GM23248 (cell line): Measurements from ENCODE around the gene KCNJ13. TPM values are rescaled to one million over a fixed set of nuclear protein-coding genes. Genes with fewer than 3 reads are reported as not detected.
"Not testable (repeated sequence)": the region's sequence is repeated elsewhere in the genome, so short reads cannot be mapped to it uniquely, and the experiment has no call there.

Experiments
- DNase-seq: peaks from one replicate; pipeline ENCODE4 v3.0.0-alpha.2; 2015
- H2AFZ ChIP-seq: fragments of 200-600 bp; sonication (generic); 2 replicates; pipeline ENCODE4 v1.6.1; 2016; ENCODE audit warnings: antibody characterized with exemption
- H3F3A ChIP-seq: fragments of 200-600 bp; sonication (generic); 2 replicates; pipeline ENCODE4 v1.6.1; 2016; ENCODE audit warnings: mild to moderate bottlenecking, antibody characterized with exemption, mixed run types; ENCODE audit not compliant: insufficient read depth
- H3K27ac ChIP-seq: fragments of 200-600 bp; sonication (generic); 2 replicates; pipeline ENCODE4 v1.5.1; 2016; ENCODE audit warnings: mild to moderate bottlenecking
- H3K27me3 ChIP-seq: fragments of 200-600 bp; sonication (generic); replicated peaks from 2 replicates; pipeline ENCODE4 v1.6.1; 2016; ENCODE audit warnings: mild to moderate bottlenecking; ENCODE audit not compliant: insufficient read depth
- H3K36me3 ChIP-seq: fragments of 200-600 bp; sonication (generic); 2 replicates; pipeline ENCODE4 v1.6.1; 2016; ENCODE audit warnings: low read depth, mild to moderate bottlenecking
- H3K4me1 ChIP-seq: fragments of 200-600 bp; sonication (generic); 2 replicates; pipeline ENCODE4 v1.6.1; 2016; ENCODE audit warnings: mild to moderate bottlenecking; ENCODE audit not compliant: insufficient read depth
- H3K4me2 ChIP-seq: fragments of 200-600 bp; sonication (generic); one replicate; pipeline ENCODE4 v1.6.1; 2016; ENCODE audit warnings: mild to moderate bottlenecking; ENCODE audit not compliant: unreplicated experiment
- H3K4me3 ChIP-seq: fragments of 200-600 bp; sonication (generic); 2 replicates; pipeline ENCODE4 v1.5.1; 2016; ENCODE audit warnings: mild to moderate bottlenecking
- H3K79me2 ChIP-seq: fragments of 200-600 bp; sonication (generic); 2 replicates; pipeline ENCODE4 v1.6.1; 2016; ENCODE audit warnings: mild to moderate bottlenecking; ENCODE audit not compliant: insufficient read depth
- H3K9ac ChIP-seq: fragments of 200-600 bp; sonication (generic); 2 replicates; pipeline ENCODE4 v1.6.1; 2016; ENCODE audit warnings: mild to moderate bottlenecking
- H3K9me2 ChIP-seq: fragments of 200-600 bp; sonication (generic); 2 replicates; pipeline ENCODE4 v1.6.1; 2016; ENCODE audit warnings: mixed run types, mild to moderate bottlenecking, moderate library complexity; ENCODE audit not compliant: insufficient read depth
- H3K9me3 ChIP-seq: fragments of 200-600 bp; sonication (generic); one replicate; pipeline ENCODE4 v1.6.1; 2017; ENCODE audit warnings: low read depth
- H4K20me1 ChIP-seq: fragments of 200-600 bp; sonication (generic); 2 replicates; pipeline ENCODE4 v1.6.0; 2016; ENCODE audit not compliant: insufficient read depth
- EZH2 ChIP-seq: fragments of 200-600 bp; sonication (generic); IDR thresholded peaks from 2 replicates; pipeline ENCODE4 v1.6.1; 2018; ENCODE audit warnings: antibody characterized with exemption, mild to moderate bottlenecking; ENCODE audit not compliant: insufficient read depth, poor library complexity, severe bottlenecking
- EZH2phosphoT487 ChIP-seq: fragments of 200-600 bp; sonication (generic); IDR thresholded peaks from 2 replicates; pipeline ENCODE4 v1.6.1; 2018; ENCODE audit warnings: antibody characterized with exemption, moderate library complexity, mild to moderate bottlenecking, low read depth; ENCODE audit not compliant: insufficient read depth
- WGBS, 2 experiments: methylation state at CpG; one replicate each; pipeline ENCODE4 v1.1.6; 2015 to 2017; ENCODE audit warnings: low lambda C conversion rate in 2 of 2, low coverage in 1 of 2; ENCODE audit errors: missing lambda C conversion rate in 2 of 2; 5-methylcytosine and 5-hydroxymethylcytosine counted together
- in situ Hi-C: fragments of 300-500 bp; cut with MboI; formaldehyde crosslinking; loops from 2 replicates; pipeline ENCODE4 v1.15.0; 2020
- polyA plus RNA-seq: library from polyadenylated mRNA; unstranded; fragments of >200 nt; fragmentation: Nextera tagmentation; extraction: Ambion mirVana; gene quantifications from 2 replicates; pipeline ENCODE4 v1.2.1, GENCODE V29; 2016
- total RNA-seq: library from RNA; depleted of rRNA; stranded (reverse); fragments of >200 nt; shearing (Covaris generic); gene quantifications from 2 replicates; pipeline ENCODE4 v1.2.3, GENCODE V29; 2014

Gene KCNJ13
- total and polyA plus RNA-seq, 2 experiments from 2014 or later = 0.21 TPM; not detected in 1

DNA sequence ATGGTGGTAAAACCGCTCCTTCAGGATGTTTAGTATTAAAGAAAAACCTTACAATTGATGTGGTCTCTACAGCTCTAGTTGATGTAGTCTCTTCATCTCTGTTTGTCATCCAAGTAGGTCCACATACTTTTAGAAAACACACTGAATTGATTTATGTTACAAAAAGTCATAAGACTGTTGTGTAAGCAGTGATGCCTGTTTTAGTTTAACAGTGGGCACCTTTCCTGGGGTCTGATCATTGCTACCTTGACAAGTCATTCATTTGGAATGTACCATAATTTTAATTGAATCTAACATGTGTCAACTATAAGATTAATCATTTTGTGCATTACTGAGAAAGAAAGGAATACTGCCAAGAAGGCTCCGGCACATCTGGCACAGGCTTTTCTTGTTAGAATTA, 44.9 kb downstream of the KCNJ13 start:
- Histone ChIP-seq H3K4me3 (no peak overlapping the region), H3K27ac (peak overlapping the region; percentile 6; the same call in 1 of the 2 replicates), H3K4me1 (peaks cover 14% of the 10 kb centered on the region), H4K20me1 (no peaks in the 10 kb centered on the region; the same call in 1 of the 2 replicates), H3K27me3 (no peaks in the 10 kb centered on the region), H3K36me3 (peaks cover 6% of the 10 kb centered on the region), H3K9me3 (no peaks in the 10 kb centered on the region), H3K9me2 (no peaks in the 10 kb centered on the region), H3K4me2 (peak overlapping the region; percentile 36), H3K9ac (no peak overlapping the region), H3F3A (peaks cover 7% of the 10 kb centered on the region; the same call in 1 of the 2 replicates), H2AFZ (no peak overlapping the region), H3K79me2 (peaks cover 88% of the 10 kb centered on the region)
- in situ Hi-C loops = no loop called here
- DNase-seq = peak; percentile 38
- 25 to 29% methylated on average over 2 of the region's 2 CpGs for WGBS, 2 experiments
- TF ChIP-seq EZH2phosphoT487 (no peak), EZH2 (no peak)

DNA sequence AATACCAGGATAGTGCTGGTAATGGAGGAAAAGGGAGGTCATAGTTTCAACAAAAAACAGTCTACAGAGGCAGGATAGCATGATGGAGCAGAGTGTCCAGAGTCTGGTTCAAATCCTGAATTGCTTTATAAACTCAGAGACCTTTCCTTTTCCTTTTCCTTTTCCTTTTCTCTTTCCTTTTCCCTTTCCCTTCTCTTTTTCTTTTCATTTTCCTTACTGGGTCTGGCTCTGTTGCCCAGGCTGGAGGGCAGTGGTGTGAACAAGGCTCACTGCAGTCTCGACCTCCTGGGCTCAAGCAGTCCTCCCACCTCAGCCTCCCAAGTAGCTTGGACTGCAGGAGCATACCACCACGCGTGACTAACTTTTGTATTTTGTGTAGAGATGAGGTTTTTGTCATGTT, 47.6 kb downstream of the KCNJ13 start:
- H3K9ac ChIP-seq = no peak overlapping the region
- no peak for TF ChIP-seq EZH2phosphoT487
- TF ChIP-seq EZH2 = no peak
- in situ Hi-C loops = no loop called here
- H3K79me2 ChIP-seq = peaks cover 95% of the 10 kb centered on the region
- H2AFZ ChIP-seq = no peak overlapping the region
- H3K9me2 ChIP-seq = no peaks in the 10 kb centered on the region
- peaks cover 8% of the 10 kb centered on the region; the same call in 1 of the 2 replicates for H4K20me1 ChIP-seq
- no peak overlapping the region for H3K4me3 ChIP-seq
- no peak overlapping the region for H3K4me2 ChIP-seq
- no peak for DNase-seq
- H3F3A ChIP-seq = peaks cover 7% of the 10 kb centered on the region; the same call in 1 of the 2 replicates
- H3K27me3 ChIP-seq = no peaks in the 10 kb centered on the region
- peaks cover 14% of the 10 kb centered on the region for H3K4me1 ChIP-seq
- peaks cover 14% of the 10 kb centered on the region; the same call in 1 of the 2 replicates for H3K36me3 ChIP-seq
- WGBS, 2 experiments = 100% methylated on average over 3 of the region's 3 CpGs
- H3K9me3 ChIP-seq = no peaks in the 10 kb centered on the region
- H3K27ac ChIP-seq = no peak overlapping the region

DNA sequence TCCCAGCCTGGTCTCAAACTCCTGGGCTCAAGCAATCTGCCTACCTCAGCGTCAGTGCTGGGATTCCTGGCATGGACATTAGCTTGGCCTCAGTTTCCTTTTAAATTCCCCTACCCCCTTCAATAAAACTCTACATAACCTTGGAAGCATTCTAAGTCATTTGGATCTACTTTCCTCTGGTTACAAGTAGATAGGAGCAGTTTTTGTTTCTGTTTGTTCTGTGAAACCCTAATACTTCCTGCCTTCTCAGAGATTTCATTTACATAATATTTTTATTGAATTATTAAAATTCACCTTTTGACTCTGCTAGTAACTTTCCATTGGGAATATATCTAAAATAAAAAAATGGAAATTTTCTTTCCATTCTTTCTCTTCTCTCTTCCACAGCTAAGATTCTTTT, 53.3 kb downstream of the KCNJ13 start:
- Histone ChIP-seq H3K27me3 (no peaks in the 10 kb centered on the region), H3K9me3 (no peaks in the 10 kb centered on the region), H3K4me2 (no peak overlapping the region), H3K9ac (no peak overlapping the region), H2AFZ (no peak overlapping the region), H3K36me3 (peaks cover 14% of the 10 kb centered on the region; the same call in 1 of the 2 replicates), H3K4me1 (no peaks in the 10 kb centered on the region), H3K4me3 (no peak overlapping the region), H3F3A (no peaks in the 10 kb centered on the region), H3K27ac (no peak overlapping the region), H3K79me2 (peaks cover 100% of the 10 kb centered on the region), H4K20me1 (peaks cover 8% of the 10 kb centered on the region; the same call in 1 of the 2 replicates), H3K9me2 (no peaks in the 10 kb centered on the region)
- in situ Hi-C loops = no loop called here
- DNase-seq = no peak
- TF ChIP-seq EZH2phosphoT487 (no peak), EZH2 (no peak)
- 96 to 97% methylated on average over 1 of the region's 1 CpG for WGBS, 2 experiments

DNA sequence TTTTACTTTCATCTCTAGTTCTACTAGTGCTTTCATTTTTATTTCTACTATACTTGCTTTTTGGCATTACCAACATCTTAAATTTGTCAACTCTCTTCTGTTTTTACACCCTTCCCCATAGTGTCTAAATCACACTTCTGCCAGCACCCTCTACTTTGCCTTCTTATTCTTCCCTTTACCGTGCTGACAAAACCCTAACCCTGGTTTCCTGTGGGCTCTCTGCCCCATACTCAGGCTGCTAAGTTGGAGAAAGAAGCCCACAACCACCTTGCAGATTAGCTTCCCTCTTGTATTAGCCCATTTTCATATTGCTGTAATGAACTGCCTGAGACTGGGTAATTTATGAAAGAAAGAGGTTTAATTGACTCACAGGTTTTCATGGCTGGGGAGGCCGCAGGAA, 54.5 kb downstream of the KCNJ13 start:
- Histone ChIP-seq H3K4me2 (no peak overlapping the region), H4K20me1 (peaks cover 8% of the 10 kb centered on the region; the same call in 1 of the 2 replicates), H3F3A (no peaks in the 10 kb centered on the region), H3K9ac (no peak overlapping the region), H3K79me2 (peaks cover 100% of the 10 kb centered on the region), H2AFZ (no peak overlapping the region), H3K9me2 (no peaks in the 10 kb centered on the region), H3K4me3 (no peak overlapping the region), H3K27ac (no peak overlapping the region), H3K4me1 (no peaks in the 10 kb centered on the region), H3K36me3 (peaks cover 14% of the 10 kb centered on the region; the same call in 1 of the 2 replicates), H3K27me3 (no peaks in the 10 kb centered on the region), H3K9me3 (no peaks in the 10 kb centered on the region)
- 98 to 100% methylated on average over 2 of the region's 2 CpGs for WGBS, 2 experiments
- no peak for DNase-seq
- TF ChIP-seq EZH2 (no peak), EZH2phosphoT487 (no peak)
- in situ Hi-C loops = no loop called here

DNA sequence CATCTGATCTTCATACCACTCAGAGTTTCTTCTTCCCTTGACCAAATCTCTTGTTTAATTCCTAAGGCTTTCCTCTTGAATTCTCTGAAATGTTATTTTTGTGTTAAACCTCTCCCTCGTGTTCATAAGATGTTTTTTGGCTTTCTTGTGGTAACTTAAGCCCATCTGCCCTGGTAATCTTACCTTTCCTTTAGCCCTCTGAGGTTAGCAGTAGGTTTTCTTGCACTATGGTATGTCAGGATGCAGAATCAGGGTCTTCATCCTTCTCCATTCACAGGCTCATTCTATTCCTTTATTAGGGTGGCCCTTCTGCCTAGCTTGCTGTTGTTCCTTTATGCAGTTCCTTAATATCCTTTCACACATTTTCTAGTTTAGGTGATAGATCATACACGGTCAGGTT, 55.1 kb downstream of the KCNJ13 start:
- no peaks in the 10 kb centered on the region for H3K27me3 ChIP-seq
- no peak overlapping the region for H3K27ac ChIP-seq
- DNase-seq = no peak
- peaks cover 100% of the 10 kb centered on the region for H3K79me2 ChIP-seq
- 77% methylated on average over 2 of the region's 2 CpGs for WGBS, 2 experiments
- H3K4me3 ChIP-seq = no peak overlapping the region
- no peak for TF ChIP-seq EZH2phosphoT487
- TF ChIP-seq EZH2 = no peak
- no peak overlapping the region for H3K9ac ChIP-seq
- no peaks in the 10 kb centered on the region for H3F3A ChIP-seq
- H3K9me3 ChIP-seq = no peaks in the 10 kb centered on the region
- in situ Hi-C loops = no loop called here
- H3K9me2 ChIP-seq = no peaks in the 10 kb centered on the region
- H2AFZ ChIP-seq = no peak overlapping the region
- H4K20me1 ChIP-seq = peaks cover 8% of the 10 kb centered on the region; the same call in 1 of the 2 replicates
- H3K4me1 ChIP-seq = no peaks in the 10 kb centered on the region
- H3K36me3 ChIP-seq = peaks cover 14% of the 10 kb centered on the region; the same call in 1 of the 2 replicates
- H3K4me2 ChIP-seq = no peak overlapping the region

DNA sequence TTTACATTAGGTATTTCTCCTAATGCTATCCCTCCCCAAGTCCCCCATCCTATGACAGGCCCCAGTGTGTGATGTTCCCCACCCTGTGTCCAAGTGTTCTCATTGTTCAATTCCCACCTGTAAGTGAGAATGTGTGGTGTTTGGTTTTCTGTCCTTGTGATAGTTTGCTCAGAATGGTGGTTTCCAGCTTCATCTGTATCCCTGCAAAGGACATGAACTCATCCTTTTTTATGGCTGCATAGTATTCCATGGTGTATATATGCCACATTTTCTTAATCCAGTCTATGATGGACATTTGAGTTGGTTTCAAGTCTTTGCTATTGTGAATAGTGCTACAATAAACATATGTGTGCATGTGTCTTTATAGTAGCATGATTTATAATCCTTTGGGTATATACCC, 56.3 kb downstream of the KCNJ13 start:
- H3K4me3 ChIP-seq, H4K20me1 ChIP-seq, DNase-seq, H2AFZ ChIP-seq, H3K9me2 ChIP-seq, H3K27me3 ChIP-seq, H3K36me3 ChIP-seq, H3F3A ChIP-seq, H3K9ac ChIP-seq, H3K27ac ChIP-seq, in situ Hi-C loops, H3K4me2 ChIP-seq, H3K4me1 ChIP-seq, H3K9me3 ChIP-seq: not testable (repeated sequence)
- H3K79me2 ChIP-seq = peaks cover 100% of the 10 kb centered on the region
